ENCODE data around the gene SMURF1.

DNA sequence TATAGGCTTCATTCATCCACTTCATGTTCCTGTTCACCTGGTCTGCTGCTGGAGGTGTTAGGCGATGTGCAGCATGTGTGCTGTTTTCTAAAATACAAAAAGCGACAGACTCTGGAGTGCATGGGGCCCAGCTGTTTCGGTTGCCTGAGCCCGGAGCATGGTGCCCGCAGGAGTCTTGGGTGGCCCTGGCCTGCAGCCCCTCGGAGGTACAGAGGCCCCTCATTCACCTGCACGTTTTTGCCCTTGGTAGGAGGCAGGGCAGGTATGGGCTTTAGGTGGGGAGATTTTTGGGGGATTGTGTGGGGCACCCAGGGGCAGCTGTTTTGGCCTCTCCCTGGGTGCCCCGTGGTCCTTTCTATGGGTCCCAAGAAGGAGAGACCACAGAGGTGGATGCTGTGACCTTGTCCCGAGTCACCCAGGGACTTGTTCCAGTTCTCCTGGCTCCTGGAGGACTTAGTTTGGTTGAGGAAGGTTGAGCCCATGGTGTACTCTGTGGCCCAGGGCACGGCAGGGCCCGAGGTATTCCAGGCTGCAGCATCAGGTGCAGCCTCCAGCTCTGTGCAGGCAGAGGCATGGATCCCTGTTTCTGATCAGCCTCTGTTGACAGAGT is 134.9 kb downstream of the SMURF1 start:
- no peak for TF ChIP-seq POLR2A (IDR thresholded peaks at IDR 0.05; ENCODE audit: low read depth, low read length)
- no peak for TF ChIP-seq POLR2AphosphoS5 (IDR thresholded peaks at IDR 0.05; ENCODE audit: low read depth, low read length)
- TF ChIP-seq POU2F2 (IDR thresholded peaks at IDR 0.05; ENCODE audit: low read depth, low read length), result no peak
- TF ChIP-seq TAF1 (IDR thresholded peaks at IDR 0.05; ENCODE audit: low read depth, low read length), result no peak
- no peak for TF ChIP-seq PAX5 (IDR thresholded peaks at IDR 0.05; ENCODE audit: insufficient read depth, low read length, severe bottlenecking)

All from GM12891 (cell line).